ENCODE measurements around the gene SCD5. TPM values are rescaled to one million over a fixed set of nuclear protein-coding genes. Genes with fewer than 3 reads are reported as not detected.

SCD5 gene
- total RNA-seq, 2 donors from 2014 or later: 11.9 to 16.7 TPM

DNA sequence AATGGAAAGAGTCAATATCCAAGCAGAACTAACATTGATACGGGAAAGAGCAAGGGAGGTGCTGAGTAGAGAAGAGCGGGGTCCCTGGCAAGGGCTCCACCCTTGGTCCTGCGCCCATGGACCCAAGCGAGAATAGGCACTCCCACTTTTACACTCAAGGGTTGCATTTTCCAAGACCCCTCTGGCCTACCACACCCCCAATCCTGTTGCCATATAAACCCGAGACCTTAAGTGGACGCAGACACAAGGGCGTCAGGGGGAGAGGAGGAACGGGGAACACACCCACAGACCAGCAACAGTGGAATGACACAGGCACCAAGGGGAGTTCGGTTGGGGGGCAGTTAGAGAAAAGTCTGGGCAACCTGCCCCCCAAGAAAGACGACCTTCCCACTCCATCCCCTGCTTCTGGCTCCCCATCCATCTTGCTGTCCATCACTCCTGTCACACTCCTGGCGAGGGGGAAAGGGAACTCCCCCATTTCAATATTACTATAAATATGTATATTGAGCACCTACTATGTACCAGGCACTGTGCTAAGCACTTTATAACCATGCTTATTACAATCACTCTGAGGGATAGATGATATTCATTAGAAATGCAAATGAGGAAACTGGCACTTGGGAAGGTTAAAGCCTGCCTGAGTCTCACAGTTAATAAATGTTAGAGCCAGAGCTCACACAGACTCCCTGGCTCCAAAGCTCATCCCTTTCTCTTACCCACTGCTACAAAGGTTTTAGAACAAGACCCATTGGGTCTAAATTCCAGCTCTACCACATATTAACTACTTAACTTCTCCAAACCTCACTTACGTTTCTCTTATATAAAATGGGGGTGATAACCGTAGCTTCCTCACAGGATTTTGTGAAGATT is 51.7 kb downstream of the SCD5 start:
- intact Hi-C loops (cut with DNase I): no loop called here
- no peak for DNase-seq (ENCODE audit: low spot score)

DNA sequence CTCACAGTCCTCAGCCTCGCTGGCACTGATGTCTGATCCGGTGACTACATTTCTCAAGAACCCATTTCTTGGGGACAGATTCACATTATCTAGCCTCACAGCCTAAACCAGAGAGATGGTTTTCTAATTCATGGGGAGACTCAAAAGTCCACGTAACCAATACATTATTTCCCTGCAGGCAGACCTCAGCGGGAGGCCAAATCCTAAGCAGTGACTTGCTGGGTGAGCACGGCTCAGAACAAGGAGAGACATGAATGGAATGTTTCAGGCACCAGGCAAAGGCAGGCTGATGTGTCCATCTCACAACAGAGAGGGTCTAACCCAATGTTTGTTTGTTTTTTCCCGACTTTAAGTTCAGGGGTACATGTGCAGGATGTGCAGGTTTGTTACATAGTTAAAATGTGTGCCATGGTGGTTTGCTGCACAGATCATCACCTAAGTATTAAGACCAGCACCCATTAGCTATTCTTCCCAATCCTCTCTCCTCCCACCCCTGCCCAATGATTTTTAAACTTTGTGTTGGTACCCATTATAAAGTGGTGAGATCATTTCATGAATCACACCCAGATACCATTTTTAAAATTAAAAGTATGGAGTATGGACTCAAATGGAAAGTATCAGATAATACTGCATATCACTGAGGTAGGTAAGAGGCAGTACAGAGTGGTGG is 53.3 kb downstream of the SCD5 start:
- DNase-seq (ENCODE audit: low spot score): no peak
- intact Hi-C loops (cut with DNase I): no loop called here

DNA sequence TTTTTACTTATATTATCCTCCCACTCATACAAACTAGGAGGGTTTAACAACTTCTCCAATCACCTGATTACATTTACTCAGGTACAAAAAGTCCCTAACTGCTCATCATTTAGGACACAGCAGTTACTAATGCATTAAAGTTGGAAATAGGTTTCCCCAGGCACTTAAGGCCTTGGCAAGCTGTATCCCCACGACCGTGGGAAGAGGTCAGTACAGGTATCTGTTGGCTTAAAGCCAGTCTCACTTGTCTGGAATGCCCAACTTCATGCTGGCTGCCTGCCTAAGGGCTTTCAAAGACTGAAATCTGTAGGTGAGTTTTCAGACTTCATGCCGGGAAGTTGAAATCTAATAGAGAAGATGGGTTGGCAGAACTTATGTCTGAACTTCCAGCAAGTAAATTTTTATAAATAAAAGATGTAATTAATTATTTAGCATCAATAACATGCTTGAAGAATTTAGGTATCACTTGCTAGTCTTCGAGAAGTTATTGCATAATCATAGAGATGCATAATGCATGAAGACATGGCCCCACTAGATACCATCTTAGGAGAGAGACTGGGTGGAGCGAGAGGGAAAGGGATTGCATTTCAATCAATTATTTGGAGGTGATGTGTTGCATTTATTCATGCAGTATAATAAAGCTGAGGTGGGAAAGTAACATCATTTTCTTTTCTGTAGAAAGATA is 54.2 kb downstream of the SCD5 start:
- no peak for DNase-seq (ENCODE audit: low spot score)
- intact Hi-C loops (cut with DNase I): no loop called here

DNA sequence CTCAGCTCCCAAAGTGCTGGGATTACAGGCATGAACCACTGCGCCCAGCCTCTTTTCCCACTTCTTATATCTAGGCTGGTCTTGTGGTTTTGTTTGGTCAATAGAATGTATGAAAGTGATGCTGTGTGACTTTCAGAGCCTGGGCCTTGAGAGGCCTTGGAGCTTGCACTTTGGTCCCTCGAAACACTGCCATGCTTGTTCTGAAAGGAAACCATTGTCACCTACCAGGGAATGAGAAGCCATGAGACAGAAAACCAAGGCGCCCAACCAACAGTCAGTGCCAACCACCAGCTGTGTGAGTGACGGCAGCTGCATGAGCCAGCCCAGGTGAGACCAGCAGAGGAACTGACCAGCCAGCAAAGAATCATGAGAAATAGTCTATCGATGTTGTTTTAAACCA is 57.4 kb downstream of the SCD5 start:
- intact Hi-C loops (cut with DNase I): no loop called here
- DNase-seq (ENCODE audit: low spot score): no peak

DNA sequence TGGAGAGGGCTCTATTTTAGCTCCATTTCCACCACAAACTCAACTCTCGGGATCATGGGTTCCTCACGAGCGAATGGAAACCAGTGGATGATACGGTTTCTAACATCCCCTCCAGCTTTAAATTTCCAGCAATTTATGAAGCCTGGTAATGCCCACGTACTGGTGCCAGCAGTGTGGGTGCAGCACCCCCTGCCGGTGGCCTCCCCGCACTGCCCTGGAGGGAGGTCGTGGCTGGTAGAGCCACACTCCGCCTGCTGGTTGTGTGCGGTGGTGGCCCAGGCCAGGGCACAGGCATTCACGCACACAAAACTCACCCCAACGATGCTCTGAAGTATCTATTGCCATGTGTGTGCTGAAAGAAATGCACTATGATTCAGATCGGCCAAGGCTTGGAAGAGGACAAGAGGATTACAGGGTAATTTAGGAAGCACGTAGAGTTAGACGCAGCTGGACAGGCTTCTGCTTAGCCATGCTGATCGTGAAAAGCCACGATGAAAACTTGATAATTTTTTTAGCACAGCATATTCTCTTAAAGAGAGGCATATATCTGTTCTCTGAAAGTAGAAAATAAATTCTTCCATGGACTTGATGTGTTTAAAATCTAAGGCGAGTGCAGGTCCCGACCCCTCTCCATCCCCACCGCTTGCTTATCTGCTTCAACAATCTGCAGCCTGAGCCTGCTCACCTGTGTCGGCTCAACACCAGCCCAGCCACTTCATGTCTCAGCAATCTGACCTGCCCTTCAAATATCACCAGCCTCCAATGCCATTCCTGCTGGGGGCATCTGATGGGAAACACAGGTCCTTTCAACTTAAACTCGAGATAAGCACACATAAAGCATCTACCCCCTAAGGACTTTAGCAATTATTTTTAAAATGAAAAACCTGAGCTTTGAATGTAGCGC is 59.1 kb downstream of the SCD5 start:
- DNase-seq (ENCODE audit: low spot score): peak; percentile 92
- intact Hi-C loops (cut with DNase I): no loop called here

DNA sequence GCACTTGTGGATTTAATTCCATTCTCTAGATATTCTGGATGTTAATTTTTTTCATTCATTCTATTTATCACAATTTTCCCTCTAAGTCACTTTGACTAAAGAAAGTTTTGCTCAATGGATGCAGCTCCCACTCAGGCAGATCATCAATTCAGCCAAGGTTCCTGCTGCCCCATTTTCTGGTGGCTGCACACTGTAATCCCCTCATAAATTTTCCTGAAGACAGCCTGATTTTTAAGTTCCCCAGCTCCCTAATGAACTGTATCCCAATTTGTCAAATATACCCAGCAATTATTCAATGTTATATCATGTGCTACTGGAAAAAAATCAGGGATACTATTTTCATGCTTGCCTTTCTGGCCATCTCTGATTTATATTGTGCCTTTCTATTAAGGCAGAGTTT is 61.2 kb downstream of the SCD5 start:
- no peak for DNase-seq (ENCODE audit: low spot score)
- intact Hi-C loops (cut with DNase I): no loop called here

DNA sequence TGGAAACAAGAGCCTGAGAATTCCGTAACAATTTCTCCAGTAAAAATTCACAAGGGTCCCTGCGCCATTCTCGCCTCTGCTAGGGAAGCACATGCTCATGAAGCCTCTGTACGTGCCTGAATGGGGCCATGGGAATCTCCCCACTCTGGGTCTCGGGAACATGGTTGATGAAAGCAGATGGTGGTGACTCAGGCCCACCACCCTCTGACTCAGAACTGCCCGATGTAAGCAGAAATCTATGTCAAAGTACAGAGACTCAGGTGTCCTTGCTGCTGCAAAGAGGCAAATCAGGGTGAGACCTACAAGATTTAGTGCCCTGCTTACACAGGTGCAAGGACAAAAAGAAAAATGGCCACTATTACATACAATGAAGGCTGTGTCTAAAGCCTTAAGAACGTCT is 65.0 kb downstream of the SCD5 start:
- intact Hi-C loops (cut with DNase I): no loop called here
- no peak for DNase-seq (ENCODE audit: low spot score)

DNA sequence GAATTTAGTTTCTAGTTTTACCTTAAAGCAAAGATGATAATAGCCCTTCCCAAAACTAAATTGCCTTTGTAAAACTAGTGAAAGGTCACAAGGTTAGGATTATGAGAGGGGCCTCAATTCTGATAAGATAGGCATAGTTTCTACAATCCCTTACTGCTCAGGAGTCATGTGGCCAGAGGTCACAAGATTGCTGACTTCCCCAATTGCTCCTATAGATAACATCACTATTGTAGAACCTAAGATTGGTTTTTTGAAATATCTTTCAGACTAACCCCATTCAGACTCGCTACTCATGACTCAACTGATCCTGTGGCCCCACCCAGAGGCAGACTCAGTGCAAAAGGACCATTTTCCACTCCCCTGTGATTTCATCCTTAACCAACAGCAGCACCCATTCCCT is 70.3 kb downstream of the SCD5 start:
- intact Hi-C loops (cut with DNase I): no loop called here
- no peak for DNase-seq (ENCODE audit: low spot score)

DNA sequence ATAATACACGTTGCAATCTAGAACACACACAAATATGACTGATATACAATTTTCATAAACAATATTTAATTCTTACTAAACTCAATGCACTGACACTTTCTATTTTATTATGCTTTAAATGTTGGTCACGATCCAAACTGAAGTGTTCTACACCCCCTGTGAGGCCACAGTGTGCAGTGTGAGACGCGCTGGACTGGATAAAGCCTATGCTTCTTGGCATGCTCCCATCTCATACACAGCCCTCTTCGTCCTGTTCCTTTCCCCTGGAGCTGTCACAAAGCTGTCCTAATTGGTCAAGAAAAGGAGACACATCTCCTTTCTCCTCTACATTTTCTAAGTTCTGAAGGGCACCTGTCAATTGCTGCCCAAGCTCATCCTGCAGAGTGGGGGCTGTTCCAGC is 72.0 kb downstream of the SCD5 start:
- DNase-seq (ENCODE audit: low spot score): no peak
- intact Hi-C loops (cut with DNase I): no loop called here

DNA sequence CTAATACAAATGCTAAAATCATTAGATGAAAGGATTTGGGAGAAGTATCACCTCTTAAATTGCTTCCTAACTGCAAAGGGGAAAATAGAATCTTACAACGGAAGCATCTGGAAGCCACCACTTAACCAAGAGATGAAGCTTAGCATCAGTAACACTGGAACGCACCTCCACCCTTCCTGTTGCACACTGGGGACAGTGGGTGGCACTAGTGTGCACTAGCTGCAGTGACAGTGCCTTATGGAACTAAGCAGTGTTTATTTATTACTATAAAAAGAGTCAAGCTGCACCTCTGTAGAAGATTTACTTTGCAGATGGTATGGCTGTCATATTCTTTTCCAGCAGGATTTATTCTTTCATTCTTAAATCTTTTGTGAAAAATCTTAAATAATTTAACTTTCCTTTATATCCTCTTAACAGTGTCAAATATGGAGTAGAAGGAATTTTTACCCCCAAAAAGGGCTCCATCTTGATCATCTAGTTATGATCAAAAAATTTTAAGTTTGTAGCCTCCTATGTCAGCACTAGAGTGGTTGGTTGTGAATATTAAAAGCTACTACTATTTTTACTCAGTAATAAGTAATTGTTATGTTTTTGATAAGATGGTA is 76.7 kb downstream of the SCD5 start:
- intact Hi-C loops (cut with DNase I): no loop called here
- DNase-seq (ENCODE audit: low spot score): no peak

DNA sequence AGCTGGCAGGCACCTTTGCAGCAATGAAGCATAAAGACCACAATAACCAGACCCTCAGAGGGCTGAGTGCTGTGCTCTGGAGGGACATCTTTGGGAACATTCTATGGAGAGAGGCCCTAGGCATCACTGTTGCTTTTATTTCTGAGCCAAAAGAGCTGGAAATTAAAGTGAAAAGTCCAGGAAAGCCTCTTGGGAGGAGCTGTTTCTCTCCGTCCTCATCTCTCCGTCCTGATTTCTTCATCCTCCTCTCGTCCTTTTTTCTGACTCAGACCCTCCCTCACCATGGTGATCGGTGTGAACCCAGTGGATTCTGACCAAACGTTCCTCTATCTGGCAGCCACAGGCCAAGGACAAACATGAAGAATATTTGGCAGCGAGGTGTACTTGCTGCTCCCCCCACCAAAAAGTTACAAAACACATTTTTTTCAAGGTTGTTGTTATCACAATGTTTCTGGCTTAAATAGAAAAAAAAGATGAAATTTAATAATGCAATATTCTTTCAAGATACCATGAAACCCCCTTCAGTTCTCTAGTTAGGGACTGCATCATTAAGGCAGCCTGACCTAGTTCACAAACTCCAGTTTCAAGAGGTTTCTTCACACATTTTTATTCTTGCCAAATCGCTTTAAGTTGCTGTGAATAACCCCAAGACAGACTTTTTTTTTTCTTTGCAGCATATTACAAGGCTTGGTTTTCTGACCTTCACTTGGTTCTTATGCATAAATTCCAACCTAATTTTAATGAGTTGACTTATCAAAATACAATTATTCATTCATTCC is 80.2 kb downstream of the SCD5 start:
- intact Hi-C loops (cut with DNase I): no loop called here
- no peak for DNase-seq (ENCODE audit: low spot score)

DNA sequence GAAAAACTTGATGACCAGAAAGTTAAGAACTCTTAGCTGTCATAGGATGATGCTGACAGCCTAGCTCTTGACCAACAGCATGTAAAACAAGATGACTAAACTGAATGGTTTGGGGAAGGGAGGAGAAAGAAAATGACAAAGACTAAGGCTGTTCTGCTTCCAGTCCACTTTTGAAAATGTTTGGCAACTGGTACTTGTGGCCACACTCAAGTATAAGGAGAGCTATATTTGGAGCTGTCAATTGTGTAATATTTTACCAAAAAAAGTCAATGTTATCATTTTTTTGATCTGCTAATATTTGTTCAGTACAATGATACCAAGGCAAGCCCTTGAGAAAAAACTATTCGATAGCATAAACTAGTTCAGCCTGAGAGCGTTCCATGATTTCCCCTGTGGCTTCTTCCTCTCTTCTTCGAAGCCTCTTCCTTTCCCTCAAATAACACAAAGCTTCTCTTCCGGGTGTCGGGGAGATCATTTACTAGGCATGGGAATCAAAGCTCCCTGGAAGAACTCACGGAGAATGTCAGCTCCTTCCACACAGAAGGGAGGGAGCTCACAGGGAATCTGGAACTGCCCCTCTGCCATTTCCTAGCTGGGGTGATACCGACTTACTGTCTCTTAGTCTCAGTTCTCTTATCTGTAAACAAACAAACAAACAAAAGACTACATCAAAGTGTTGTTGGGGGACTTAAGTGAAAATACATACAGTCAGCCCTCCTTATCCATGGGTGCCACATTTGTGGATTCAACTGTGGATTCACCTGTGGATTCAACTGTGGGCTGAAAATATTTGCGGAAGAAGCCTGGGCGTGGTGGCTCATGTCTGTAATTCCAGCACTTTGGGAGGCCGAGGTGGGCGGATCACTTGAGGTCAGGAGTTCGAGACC is 82.6 kb downstream of the SCD5 start:
- intact Hi-C loops (cut with DNase I): no loop called here
- DNase-seq (ENCODE audit: low spot score): no peak

DNA sequence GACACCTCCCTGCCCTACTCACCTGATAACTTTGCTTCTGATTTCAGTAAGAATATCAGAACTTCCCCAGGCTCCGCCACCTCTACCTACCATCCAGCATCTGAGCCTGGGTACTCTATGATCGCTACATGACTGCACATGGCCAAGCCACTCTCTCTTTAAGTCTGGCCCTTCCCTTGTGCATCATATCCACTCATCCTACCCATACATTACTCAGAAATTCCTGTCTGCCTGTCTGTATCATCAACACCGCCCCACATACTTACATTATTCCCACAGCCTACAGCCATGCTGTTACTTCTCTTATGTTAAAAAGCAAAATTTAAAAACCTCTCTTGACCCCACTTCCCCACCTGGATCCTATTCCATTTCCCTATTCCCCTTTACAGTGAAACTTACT is 84.7 kb downstream of the SCD5 start:
- DNase-seq (ENCODE audit: low spot score): no peak
- intact Hi-C loops (cut with DNase I): no loop called here

DNA sequence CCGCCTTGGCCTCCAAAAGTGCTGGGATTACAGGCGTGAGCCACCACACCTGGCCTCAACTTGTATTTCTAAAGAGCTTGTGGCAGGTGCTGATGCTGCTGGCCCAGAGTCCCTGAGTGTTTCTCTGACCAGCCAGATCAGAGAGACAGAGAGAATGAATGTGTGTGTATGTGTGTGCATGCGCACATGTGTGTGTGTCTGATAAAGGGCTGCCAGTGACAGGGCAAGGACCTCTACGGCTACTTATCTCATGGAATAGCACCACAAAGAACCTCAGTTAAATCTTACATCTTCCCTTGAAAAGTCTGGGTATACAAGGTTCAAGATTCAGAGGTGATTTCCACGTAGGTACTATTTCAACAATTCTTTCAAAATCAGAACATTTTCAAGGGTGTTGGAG is 86.0 kb downstream of the SCD5 start:
- intact Hi-C loops (cut with DNase I): no loop called here
- no peak for DNase-seq (ENCODE audit: low spot score)

DNA sequence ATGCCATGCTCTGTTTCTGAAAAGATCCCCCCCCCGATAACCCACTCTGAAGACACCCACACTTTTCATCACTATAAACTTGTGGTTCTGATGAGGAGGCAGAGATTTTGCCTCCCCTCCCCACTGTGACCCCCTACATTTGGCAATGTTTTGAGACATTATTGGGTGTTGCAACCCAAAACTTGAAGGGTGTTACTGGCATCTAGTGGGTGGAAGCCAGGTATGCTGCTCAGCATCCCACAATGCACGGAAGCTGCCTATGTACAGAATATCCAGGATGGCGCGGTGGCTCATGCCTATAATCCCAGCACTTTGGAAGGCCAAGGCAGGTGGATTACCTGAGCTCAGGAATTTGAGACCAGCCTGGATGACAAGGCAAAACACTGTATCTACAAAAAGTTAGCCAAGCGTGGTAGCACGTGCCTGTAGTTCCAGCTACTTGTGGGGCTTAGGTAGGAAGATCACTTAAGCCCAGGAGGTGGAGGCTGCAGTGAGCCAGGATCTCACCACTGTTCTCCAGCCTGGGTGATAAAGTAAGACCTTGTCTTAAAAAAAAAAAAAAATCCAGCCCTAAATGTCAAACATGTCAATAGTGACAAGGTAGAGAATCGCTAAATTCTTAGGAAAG is 87.3 kb downstream of the SCD5 start:
- DNase-seq (ENCODE audit: low spot score): no peak
- intact Hi-C loops (cut with DNase I): no loop called here

DNA sequence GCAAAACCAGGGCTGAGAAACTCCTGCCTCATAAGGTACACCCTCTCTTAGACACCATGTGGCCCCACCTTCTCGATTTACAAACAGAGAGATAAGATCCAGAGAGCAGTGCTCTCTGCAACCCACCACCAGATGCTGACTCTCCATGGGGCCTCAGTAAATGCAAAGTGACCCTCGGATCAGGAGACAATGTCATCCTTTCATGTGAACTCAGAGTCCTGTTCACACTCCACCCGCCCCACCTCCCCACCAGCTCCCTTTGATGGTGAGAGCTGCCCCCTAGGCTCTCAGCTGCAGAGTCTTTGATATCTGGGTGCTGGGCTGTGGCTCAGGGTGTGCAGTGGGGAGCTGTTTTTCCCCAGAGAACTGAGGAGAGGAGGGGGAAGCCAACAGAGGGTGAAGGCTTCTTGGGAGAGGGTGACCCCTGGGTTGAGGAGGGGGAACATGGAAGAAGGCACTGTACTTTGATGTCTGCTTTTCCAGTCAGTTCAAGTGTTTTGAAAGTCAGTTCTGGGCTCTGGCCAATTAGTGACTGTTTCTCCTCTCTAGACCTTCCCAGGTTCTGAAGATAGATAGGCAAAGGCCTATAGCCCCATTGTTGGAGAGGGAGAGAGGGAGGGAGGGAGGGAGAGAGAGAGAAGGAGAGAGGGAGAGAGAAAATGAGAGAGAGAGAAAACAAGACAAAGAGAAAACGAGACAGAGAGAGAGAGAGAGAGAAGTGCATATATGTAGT is 88.2 kb downstream of the SCD5 start:
- intact Hi-C loops (cut with DNase I): no loop called here
- no peak for DNase-seq (ENCODE audit: low spot score)

All from posterior vena cava (tissue), 2 donors.